IPS-15b (cell line): ENCODE data around the gene FBXO24.
"Not testable (repeated sequence)": the region's sequence is repeated elsewhere in the genome, so short reads cannot be mapped to it uniquely, and the experiment has no call there.

ENCODE experiments used
- H3K27me3 ChIP-seq: one replicate; pipeline ENCODE4 v1.6.1; 2013; ENCODE audit warnings: low read length; ENCODE audit not compliant: control insufficient read depth, insufficient read depth
- H3K36me3 ChIP-seq: one replicate; pipeline ENCODE4 v1.6.1; 2013; ENCODE audit warnings: low read length; ENCODE audit not compliant: control insufficient read depth, insufficient read depth
- H3K4me1 ChIP-seq: one replicate; pipeline ENCODE4 v1.6.1; 2013; ENCODE audit warnings: mild to moderate bottlenecking, low read length; ENCODE audit not compliant: control insufficient read depth, insufficient read depth
- H3K4me3 ChIP-seq: one replicate; pipeline ENCODE4 v1.5.1; 2013; ENCODE audit warnings: low read depth, low read length
- H3K9ac ChIP-seq: one replicate; pipeline ENCODE4 v1.6.1; 2013; ENCODE audit warnings: low read depth, mild to moderate bottlenecking, low read length
- H3K9me3 ChIP-seq: one replicate; pipeline ENCODE4 v1.6.1; 2013; ENCODE audit warnings: mild to moderate bottlenecking, low read length; ENCODE audit not compliant: control insufficient read depth, insufficient read depth

The FBXO24 gene

DNA sequence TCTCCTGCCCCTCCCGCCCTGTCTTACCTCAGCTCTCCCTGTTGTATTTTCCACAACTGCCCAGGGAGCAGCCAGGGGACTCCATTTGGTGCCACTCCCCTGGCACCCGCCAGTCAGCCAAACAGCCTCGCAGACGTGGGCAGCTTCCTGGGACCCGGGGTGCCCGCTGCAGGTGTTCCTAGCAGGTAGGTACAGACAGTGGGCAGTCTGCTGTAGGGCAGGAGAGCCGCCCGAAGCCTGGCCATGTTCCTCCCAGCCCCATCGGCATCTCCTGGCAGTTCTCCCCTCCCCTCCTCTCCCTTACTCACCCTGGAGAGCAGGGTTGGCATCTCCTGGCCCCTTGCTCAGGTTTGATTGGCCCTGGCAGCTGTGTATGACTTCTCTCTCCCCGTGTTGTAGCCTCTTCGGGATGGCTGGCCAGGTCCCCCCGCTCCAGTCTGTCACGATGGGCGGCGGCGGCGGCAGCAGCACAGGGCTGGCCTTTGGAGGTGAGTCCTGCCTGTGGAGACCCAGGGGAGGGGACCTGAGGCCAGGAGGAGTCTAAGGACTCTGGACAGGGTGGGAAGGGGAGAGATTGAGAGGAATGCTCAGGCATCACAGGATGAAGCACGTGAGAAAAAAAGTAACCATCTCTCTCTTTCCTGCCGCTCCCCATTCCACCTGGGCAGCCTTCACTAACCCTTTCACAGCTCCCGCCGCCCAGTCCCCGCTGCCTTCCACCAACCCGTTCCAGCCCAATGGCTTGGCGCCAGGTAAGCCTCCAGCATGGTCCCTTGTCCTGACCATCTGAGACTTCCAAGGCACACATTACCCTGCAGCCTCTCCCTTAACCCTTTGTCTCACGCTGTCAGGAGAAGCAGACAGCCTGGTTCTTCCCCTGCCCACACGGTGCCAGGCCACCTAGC, 23.7 kb upstream of the FBXO24 start:
- H3K27me3 ChIP-seq = no peaks in the 10 kb centered on the region
- H3K36me3 ChIP-seq = peaks cover 16% of the 10 kb centered on the region
- no peak overlapping the region for H3K9ac ChIP-seq

DNA sequence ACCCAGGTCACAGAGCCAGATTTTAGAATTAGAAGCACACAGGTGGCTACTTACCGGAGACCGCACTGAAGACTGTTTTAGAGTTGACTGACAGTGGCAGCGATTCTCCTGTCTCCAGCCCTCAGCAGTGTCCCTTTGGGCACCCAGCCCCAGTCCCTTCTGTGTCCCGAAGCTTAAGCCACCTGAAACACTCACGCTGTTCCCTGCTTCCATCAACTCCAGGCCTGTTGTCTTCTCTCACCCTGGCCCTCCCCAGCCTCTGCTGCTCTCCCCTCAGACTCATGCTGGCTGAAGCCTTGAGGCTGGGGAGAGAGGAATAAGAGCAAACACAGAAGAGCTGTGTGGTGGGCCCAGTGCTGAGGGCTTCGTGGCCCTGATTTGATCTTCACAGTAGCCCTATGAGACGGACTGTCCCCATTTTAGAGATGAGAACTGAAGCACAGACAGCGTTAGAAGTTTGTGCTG, 23.0 kb upstream of the FBXO24 start:
- H3K27me3 ChIP-seq = no peaks in the 10 kb centered on the region
- H3K9me3 ChIP-seq = no peaks in the 10 kb centered on the region
- H3K4me3 ChIP-seq = no peak overlapping the region
- peaks cover 16% of the 10 kb centered on the region for H3K36me3 ChIP-seq
- peaks cover 3% of the 10 kb centered on the region for H3K4me1 ChIP-seq
- no peak overlapping the region for H3K9ac ChIP-seq

More for the DNA sequence above, 23.7 kb upstream of the FBXO24 start:
- H3K9me3 ChIP-seq = no peaks in the 10 kb centered on the region
- H3K4me1 ChIP-seq = peaks cover 3% of the 10 kb centered on the region
- no peak overlapping the region for H3K4me3 ChIP-seq

DNA sequence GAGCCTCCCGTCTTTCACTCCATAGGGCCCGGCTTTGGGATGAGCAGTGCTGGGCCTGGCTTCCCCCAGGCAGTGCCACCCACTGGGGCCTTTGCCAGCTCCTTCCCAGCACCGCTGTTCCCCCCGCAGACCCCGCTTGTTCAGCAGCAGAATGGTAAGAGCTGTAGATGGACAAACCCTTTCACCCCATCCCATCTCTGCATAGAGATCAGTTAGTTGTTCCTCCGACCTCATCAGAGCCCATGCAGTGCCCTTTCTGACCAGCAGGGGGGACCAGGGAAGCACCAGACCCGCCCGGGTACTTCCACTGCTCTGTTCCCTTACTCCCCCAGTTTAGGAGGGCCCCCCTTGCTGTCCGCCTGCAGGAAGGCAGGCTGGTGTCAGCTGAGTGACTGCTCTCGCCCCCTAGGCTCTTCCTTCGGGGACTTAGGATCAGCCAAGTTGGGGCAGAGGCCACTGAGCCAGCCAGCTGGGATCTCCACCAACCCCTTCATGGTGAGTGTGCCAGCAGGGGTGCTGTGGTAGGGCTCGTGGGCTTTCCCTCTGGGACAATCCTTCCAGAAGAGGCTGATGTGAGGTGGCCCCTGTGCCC, 22.2 kb upstream of the FBXO24 start:
- no peaks in the 10 kb centered on the region for H3K27me3 ChIP-seq
- H3K4me3 ChIP-seq = no peak overlapping the region
- peaks cover 16% of the 10 kb centered on the region for H3K36me3 ChIP-seq
- H3K4me1 ChIP-seq = peaks cover 5% of the 10 kb centered on the region
- no peaks in the 10 kb centered on the region for H3K9me3 ChIP-seq
- no peak overlapping the region for H3K9ac ChIP-seq

DNA sequence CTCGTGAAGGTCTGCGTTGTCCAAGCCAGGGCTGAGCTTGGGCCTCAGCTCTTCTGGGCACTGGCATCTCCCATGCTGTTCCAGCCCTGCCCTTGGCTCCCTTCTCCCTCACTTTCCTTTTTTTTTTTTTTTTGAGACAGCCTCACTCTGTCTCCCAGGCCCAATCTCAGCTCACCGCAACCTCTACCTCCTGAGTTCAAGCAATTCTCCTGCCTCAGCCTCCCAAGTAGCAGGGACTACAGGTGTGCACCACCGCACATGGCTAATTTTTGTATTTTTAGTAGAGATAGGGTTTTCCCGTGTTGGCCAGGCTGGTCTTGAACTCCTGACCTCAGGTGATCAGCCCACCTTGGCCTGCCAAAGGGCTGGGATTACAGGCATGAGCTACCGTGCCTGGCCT, 21.7 kb upstream of the FBXO24 start:
- H3K9me3 ChIP-seq, H3K4me3 ChIP-seq, H3K4me1 ChIP-seq, H3K9ac ChIP-seq, H3K27me3 ChIP-seq: not testable (repeated sequence)
- H3K36me3 ChIP-seq = peaks cover 16% of the 10 kb centered on the region

DNA sequence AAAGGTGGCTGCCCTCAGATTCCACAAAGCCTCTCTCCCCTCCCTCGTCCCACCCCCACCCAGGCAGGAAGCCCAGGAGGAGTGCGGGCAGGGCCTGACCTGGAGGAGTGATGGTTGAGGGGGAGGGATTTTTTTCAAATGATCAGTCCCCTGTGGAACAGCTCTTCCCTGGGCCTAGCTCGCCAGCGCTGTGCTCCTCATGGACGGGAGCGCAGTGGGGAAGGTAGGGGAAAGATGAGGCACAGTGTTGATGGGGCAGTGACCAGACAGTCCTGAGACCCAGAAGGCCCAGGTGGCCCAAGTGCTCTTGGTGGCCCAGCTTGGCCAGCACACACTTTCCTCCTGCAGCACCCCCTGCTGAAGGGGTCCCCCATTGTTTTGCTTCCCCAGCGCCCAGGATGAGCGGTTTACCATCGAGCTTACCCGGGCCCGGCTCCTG, 21.0 kb upstream of the FBXO24 start:
- no peaks in the 10 kb centered on the region for H3K9me3 ChIP-seq
- H3K4me1 ChIP-seq = peaks cover 8% of the 10 kb centered on the region
- H3K27me3 ChIP-seq = no peaks in the 10 kb centered on the region
- H3K9ac ChIP-seq = no peak overlapping the region
- peaks cover 16% of the 10 kb centered on the region for H3K36me3 ChIP-seq
- no peak overlapping the region for H3K4me3 ChIP-seq

- Histone ChIP-seq H3K4me1 (peaks cover 12% of the 10 kb centered on the region), H3K9me3 (no peaks in the 10 kb centered on the region), H3K36me3 (peaks cover 16% of the 10 kb centered on the region), H3K27me3 (no peaks in the 10 kb centered on the region), H3K4me3 (no peak overlapping the region), H3K9ac (no peak overlapping the region)
Observed at GRCh38 chr7:100566018-100566531, 20.1 kb upstream of the FBXO24 start.

- H3K9me3 ChIP-seq = no peaks in the 10 kb centered on the region
- H3K36me3 ChIP-seq = peaks cover 16% of the 10 kb centered on the region
- peaks cover 21% of the 10 kb centered on the region for H3K4me1 ChIP-seq
- H3K27me3 ChIP-seq = no peaks in the 10 kb centered on the region
- no peak overlapping the region for H3K9ac ChIP-seq
- no peak overlapping the region for H3K4me3 ChIP-seq
Observed at GRCh38 chr7:100567031-100567730, 18.9 kb upstream of the FBXO24 start.

DNA sequence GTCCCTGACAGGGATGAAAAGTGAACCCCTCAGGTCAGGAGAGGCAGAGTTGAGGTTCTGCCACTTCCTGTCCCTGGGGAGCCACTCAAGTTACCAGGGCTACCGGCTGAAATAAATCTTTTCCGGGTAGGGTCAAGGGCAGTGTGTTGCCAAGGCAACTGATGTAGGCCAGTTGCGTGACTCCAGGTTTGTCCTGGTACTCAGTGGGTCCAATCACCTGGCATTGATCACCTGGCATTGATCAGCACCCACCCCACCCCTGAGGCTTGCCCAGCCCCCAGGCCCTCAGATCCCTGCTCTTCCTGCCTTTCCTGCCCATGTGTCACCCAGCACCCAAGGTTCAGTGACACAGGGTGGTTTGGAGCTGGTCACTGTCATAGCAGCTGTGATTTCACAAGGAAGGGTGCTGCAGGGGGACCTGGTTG, 18.4 kb upstream of the FBXO24 start:
- Histone ChIP-seq H3K36me3 (peaks cover 12% of the 10 kb centered on the region), H3K4me1 (peaks cover 22% of the 10 kb centered on the region), H3K27me3 (no peaks in the 10 kb centered on the region), H3K9me3 (no peaks in the 10 kb centered on the region), H3K4me3 (no peak overlapping the region), H3K9ac (no peak overlapping the region)

DNA sequence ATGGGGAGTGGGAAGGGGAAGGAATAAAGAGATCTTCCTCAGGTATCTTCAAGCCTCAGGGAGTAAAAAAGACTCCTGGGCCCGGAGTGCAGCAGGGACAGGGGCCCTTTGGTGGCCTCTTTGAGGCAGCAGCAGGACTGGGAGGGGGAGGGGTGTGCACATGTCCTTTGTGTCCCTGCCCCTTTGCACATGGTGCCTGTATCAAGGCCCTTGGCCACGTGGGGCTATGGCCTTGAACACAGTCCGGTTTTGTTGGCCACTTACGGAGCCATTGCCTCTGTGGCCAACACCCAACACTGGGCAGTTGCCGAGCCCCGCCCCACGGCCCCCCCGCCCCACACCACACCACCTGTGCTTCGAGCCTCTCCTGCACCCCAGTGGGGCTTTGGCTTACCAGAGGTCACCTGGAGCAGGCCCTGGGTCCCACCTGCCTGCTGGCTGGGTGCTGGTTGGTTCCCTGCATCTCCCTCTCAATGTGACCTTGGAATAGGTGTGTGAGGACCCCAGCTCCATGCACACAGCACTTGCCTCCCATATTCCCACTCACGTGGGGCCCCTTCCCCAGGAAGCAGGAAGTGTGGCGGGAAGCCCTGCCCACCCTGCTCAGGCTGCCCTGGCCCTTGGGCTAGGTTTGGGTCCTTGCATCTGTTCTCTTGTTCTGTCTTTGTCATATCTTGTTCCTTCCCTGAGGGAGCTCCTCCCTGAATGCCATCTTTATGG, 17.8 kb upstream of the FBXO24 start:
- Histone ChIP-seq H3K9me3 (no peaks in the 10 kb centered on the region), H3K9ac (no peak overlapping the region), H3K4me1 (peaks cover 22% of the 10 kb centered on the region)

DNA sequence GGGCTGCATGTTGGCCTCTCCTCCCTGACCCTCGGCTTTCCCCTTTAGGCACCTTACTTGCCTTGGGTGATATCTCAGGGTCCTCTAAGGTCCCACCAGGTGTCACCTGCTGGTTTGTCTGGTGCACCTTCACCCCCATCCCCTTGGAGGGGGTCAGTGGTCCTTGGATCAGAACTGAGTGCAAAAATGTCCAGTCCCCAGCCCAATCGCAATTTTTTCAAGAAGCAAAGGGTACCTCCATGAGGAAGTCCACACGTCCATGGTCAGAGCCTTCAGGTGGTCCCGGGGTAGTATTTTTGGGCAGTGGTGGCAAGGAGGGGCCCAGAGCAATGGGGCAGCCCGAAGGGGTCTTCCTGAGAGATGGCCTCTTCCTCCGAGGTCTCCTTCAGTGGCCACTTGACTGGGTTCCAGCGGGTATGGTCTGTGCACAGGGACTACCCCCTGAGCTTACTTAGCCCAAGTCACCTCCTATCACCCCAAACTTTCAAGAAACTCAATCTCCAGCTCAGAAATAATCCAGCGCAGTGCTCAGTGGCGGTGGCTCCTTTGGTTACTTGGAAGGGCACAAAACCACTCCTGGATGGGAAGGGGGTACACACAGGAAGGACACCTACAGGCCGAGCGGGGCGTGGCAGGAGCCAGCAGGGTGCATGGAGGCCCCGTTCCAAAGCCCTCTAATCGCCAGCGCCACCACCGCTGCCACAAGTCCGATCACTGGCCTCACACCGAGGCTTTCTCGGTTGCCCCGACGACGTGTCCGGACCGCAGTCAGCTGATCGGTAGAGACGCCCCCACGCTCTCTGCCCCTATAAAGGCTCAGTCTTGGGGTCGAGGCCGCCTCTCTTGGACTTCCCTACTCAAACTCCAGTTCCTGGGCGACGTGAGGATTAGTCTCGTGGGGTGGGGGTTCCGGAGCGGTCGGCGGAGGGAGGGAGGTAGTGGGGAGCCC, 17.0 kb upstream of the FBXO24 start:
- peak overlapping the region; percentile 65 for H3K9ac ChIP-seq
- H3K4me1 ChIP-seq = peaks cover 20% of the 10 kb centered on the region
- H3K36me3 ChIP-seq = peaks cover 8% of the 10 kb centered on the region
- H3K9me3 ChIP-seq = no peaks in the 10 kb centered on the region
- H3K27me3 ChIP-seq = no peaks in the 10 kb centered on the region
- peak overlapping the region; percentile 63 for H3K4me3 ChIP-seq

More for the DNA sequence above, 17.8 kb upstream of the FBXO24 start:
- no peak overlapping the region for H3K4me3 ChIP-seq
- H3K36me3 ChIP-seq = peaks cover 10% of the 10 kb centered on the region
- no peaks in the 10 kb centered on the region for H3K27me3 ChIP-seq
